Neuronal stem cell (in vitro differentiated cells): ENCODE data around the gene SLC38A8.
A peak's percentile ranks its signal among the peaks of the same experiment; 100 is the strongest.

ENCODE experiments used
- DNase-seq: peaks from one replicate; pipeline ENCODE4 v3.0.0-alpha.2; 2013; ENCODE audit warnings: low spot score
- H2AFZ ChIP-seq: one replicate; pipeline ENCODE4 v1.6.1; 2013; ENCODE audit warnings: mild to moderate bottlenecking, low read length, inconsistent platforms
- H2AK5ac ChIP-seq: 2 replicates; pipeline ENCODE4 v1.6.1; 2013; ENCODE audit warnings: low read depth, mild to moderate bottlenecking, inconsistent platforms, low read length, moderate library complexity, mixed read lengths
- H2BK120ac ChIP-seq: 2 replicates; pipeline ENCODE4 v1.6.1; 2013; ENCODE audit warnings: low read depth, mild to moderate bottlenecking, inconsistent platforms, low read length, moderate library complexity, mixed read lengths
- H2BK12ac ChIP-seq: one replicate; pipeline ENCODE4 v1.6.1; 2013; ENCODE audit warnings: low read length, inconsistent platforms
- H2BK15ac ChIP-seq: 2 replicates; pipeline ENCODE4 v1.6.1; 2013; ENCODE audit warnings: mild to moderate bottlenecking, low read length, inconsistent platforms, mixed read lengths
- H2BK5ac ChIP-seq: one replicate; pipeline ENCODE4 v1.6.1; 2013; ENCODE audit warnings: inconsistent platforms, mild to moderate bottlenecking, low read length, moderate library complexity
- H3K14ac ChIP-seq: one replicate; pipeline ENCODE4 v1.6.1; 2013; ENCODE audit warnings: low read length, inconsistent platforms
- H3K18ac ChIP-seq: 2 replicates; pipeline ENCODE4 v1.6.1; 2013; ENCODE audit warnings: low read length, inconsistent platforms
- H3K23ac ChIP-seq: 2 replicates; pipeline ENCODE4 v1.6.1; 2013; ENCODE audit warnings: low read depth, mild to moderate bottlenecking, mixed read lengths, low read length, inconsistent platforms; ENCODE audit not compliant: poor library complexity
- H3K27ac ChIP-seq: replicated peaks from 3 replicates; pipeline ENCODE4 v1.5.1; 2013; ENCODE audit warnings: low read length, inconsistent platforms
- H3K27me3 ChIP-seq, 3 experiments: 2 replicates each; pipeline ENCODE4 v1.6.1; 2013; ENCODE audit warnings: low read length in 3 of 3, mild to moderate bottlenecking in 2 of 3, inconsistent platforms in 1 of 3, low read depth in 1 of 3, mixed read lengths in 1 of 3, moderate library complexity in 1 of 3; ENCODE audit not compliant: control insufficient read depth in 3 of 3, insufficient read depth in 3 of 3
- H3K36me3 ChIP-seq, 2 donors: replicated peaks in 1 of 2; 2 replicates each; pipeline ENCODE4 v1.6.1; 2013; ENCODE audit warnings: low read length in 2 of 2; ENCODE audit not compliant: control insufficient read depth in 2 of 2, insufficient read depth in 2 of 2
- H3K4ac ChIP-seq: 2 replicates; pipeline ENCODE4 v1.6.1; 2013; ENCODE audit warnings: inconsistent platforms, mild to moderate bottlenecking, low read length, moderate library complexity
- H3K4me1 ChIP-seq, 2 donors: 1 replicate in 1 of 2; 2 replicates in 1 of 2; pipeline ENCODE4 v1.6.1; 2013; ENCODE audit warnings: low read length in 2 of 2, low read depth in 1 of 2; ENCODE audit not compliant: control insufficient read depth in 2 of 2, insufficient read depth in 1 of 2
- H3K4me2 ChIP-seq: one replicate; pipeline ENCODE4 v1.6.1; 2013; ENCODE audit warnings: mild to moderate bottlenecking, low read length, inconsistent platforms; ENCODE audit not compliant: insufficient read depth, poor library complexity, severe bottlenecking
- H3K4me3 ChIP-seq, 2 donors: 2 replicates each; pipeline ENCODE4 v1.5.1; 2013; ENCODE audit warnings: low read length in 2 of 2, mild to moderate bottlenecking in 2 of 2, inconsistent platforms in 1 of 2, moderate library complexity in 1 of 2
- H3K79me1 ChIP-seq: one replicate; pipeline ENCODE4 v1.6.1; 2013; ENCODE audit warnings: low read depth, mild to moderate bottlenecking, inconsistent platforms, low read length, moderate library complexity
- H3K9ac ChIP-seq: one replicate; pipeline ENCODE4 v1.6.1; 2013; ENCODE audit warnings: mild to moderate bottlenecking, low read depth, low read length, inconsistent platforms; ENCODE audit not compliant: poor library complexity
- H3K9me3 ChIP-seq, 2 donors: replicated peaks in 1 of 2; 2 replicates each; pipeline versions ENCODE3 to v1.6.1; 2013; ENCODE audit warnings: low read length in 2 of 2, mild to moderate bottlenecking in 2 of 2, inconsistent platforms in 1 of 2, low read depth in 1 of 2, mixed read lengths in 1 of 2, moderate library complexity in 1 of 2; ENCODE audit not compliant: control insufficient read depth in 2 of 2, insufficient read depth in 1 of 2
- H4K8ac ChIP-seq: one replicate; pipeline ENCODE4 v1.6.1; 2013; ENCODE audit warnings: low read depth, mild to moderate bottlenecking, inconsistent platforms, low read length, moderate library complexity
- H4K91ac ChIP-seq: one replicate; pipeline ENCODE4 v1.6.1; 2013; ENCODE audit warnings: low read length, low read depth, mild to moderate bottlenecking, inconsistent platforms; ENCODE audit not compliant: poor library complexity
- WGBS, 2 donors: extraction: QIAGEN DNeasy Blood & Tissue Kit; methylation state at CpG; one replicate each; pipeline ENCODE4 v1.1.7; 2013; ENCODE audit warnings: missing lambda C conversion rate in 2 of 2, mixed read lengths in 1 of 2; ENCODE audit not compliant: insufficient read length in 2 of 2, insufficient replicate concordance in 1 of 2; ENCODE audit errors: extremely low coverage in 2 of 2; 5-methylcytosine and 5-hydroxymethylcytosine counted together

The SLC38A8 gene

GRCh38 chr16:84026606-84027005 lies 16.0 kb downstream of the SLC38A8 start:
- WGBS, 2 donors = no CpG with 5 or more reads among the region's 10 CpGs
- H2AK5ac ChIP-seq = peak overlapping the region; percentile 3

DNA sequence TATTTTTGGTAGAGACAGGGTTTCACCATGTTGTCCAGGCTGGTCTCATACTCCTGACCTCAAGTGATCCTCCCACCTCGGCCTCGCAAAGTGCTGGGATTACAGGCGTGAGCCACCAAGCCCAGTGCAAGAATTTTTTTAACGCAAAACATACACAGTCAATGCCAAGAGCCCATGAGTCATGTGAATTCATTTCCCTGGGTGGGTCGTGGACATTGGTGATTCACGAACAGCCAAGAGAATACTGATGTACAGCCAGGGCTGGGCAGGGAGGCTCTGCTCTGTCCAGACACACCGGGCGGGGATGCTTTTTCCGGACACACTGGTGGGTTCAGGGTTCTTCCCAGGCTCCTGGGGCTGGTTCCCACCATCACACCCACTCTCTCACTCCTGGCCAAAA lies 17.7 kb downstream of the SLC38A8 start:
- Histone ChIP-seq H3K4ac (no peak overlapping the region), H2AK5ac (peak overlapping the region; percentile 93), H3K36me3 (no peaks in the 10 kb centered on the region), H3K9ac (no peak overlapping the region), H3K4me2 (no peak overlapping the region), H3K4me3 (no peak overlapping the region), H2BK5ac (peak overlapping the region; percentile 9), H3K4me1 (peaks cover 11 to 16% of the 10 kb centered on the region in 2 donors), H2BK12ac (peak overlapping the region; percentile 31), H4K91ac (no peak overlapping the region), H3K9me3 (peaks cover 7 to 25% of the 10 kb centered on the region in 2 donors), H2BK120ac (no peak overlapping the region), H2AFZ (no peak overlapping the region), H3K27me3 (no peaks in the 10 kb centered on the region), H2BK15ac (peak overlapping the region; percentile 84), H3K23ac (no peak overlapping the region), H4K8ac (no peak overlapping the region), H3K79me1 (no peaks in the 10 kb centered on the region), H3K27ac (no peak overlapping the region), H3K14ac (no peak overlapping the region), H3K18ac (peak overlapping the region; percentile 42)
- no CpG with 5 or more reads among the region's 9 CpGs for WGBS, 2 donors
- no peak for DNase-seq

More at GRCh38 chr16:84026606-84027005, 16.0 kb downstream of the SLC38A8 start:
- no peaks in the 10 kb centered on the region for H3K27me3 ChIP-seq
- no peak overlapping the region for H2BK15ac ChIP-seq
- no peak for DNase-seq
- no peaks in the 10 kb centered on the region for H3K79me1 ChIP-seq
- no peak overlapping the region for H3K27ac ChIP-seq
- no peak overlapping the region for H3K4me3 ChIP-seq
- H3K4ac ChIP-seq = no peak overlapping the region
- peak overlapping the region; percentile 5 for H3K18ac ChIP-seq
- H3K23ac ChIP-seq = no peak overlapping the region
- no peak overlapping the region for H2BK5ac ChIP-seq
- H3K14ac ChIP-seq = no peak overlapping the region
- H4K91ac ChIP-seq = no peak overlapping the region
- no peak overlapping the region for H2BK120ac ChIP-seq
- H3K4me2 ChIP-seq = no peak overlapping the region
- no peak overlapping the region for H2AFZ ChIP-seq
- H3K9ac ChIP-seq = no peak overlapping the region
- peaks cover 5 to 8% of the 10 kb centered on the region in 2 donors for H3K9me3 ChIP-seq
- H4K8ac ChIP-seq = no peak overlapping the region
- peaks cover 13 to 19% of the 10 kb centered on the region in 2 donors for H3K4me1 ChIP-seq
- no peak overlapping the region for H2BK12ac ChIP-seq
- no peaks in the 10 kb centered on the region for H3K36me3 ChIP-seq

GRCh38 chr16:84022644-84023043 lies 20.0 kb downstream of the SLC38A8 start:
- H3K27me3 ChIP-seq = no peaks in the 10 kb centered on the region

GRCh38 chr16:84021488-84021887 lies 21.1 kb downstream of the SLC38A8 start:
- Histone ChIP-seq H2AK5ac (no peak overlapping the region), H3K23ac (no peak overlapping the region), H4K8ac (no peak overlapping the region), H3K14ac (no peak overlapping the region), H2AFZ (no peak overlapping the region), H3K9ac (no peak overlapping the region), H2BK15ac (no peak overlapping the region), H2BK12ac (no peak overlapping the region), H3K79me1 (no peaks in the 10 kb centered on the region), H2BK120ac (no peak overlapping the region), H3K9me3 (peaks cover 12 to 39% of the 10 kb centered on the region in 2 donors), H3K27ac (no peak overlapping the region), H3K4me3 (no peak overlapping the region), H3K36me3 (no peaks in the 10 kb centered on the region), H4K91ac (no peak overlapping the region), H3K4me2 (no peak overlapping the region), H2BK5ac (no peak overlapping the region), H3K18ac (no peak overlapping the region), H3K27me3 (no peaks in the 10 kb centered on the region), H3K4me1 (peaks cover 2 to 7% of the 10 kb centered on the region in 2 donors), H3K4ac (no peak overlapping the region)
- no peak for DNase-seq
- WGBS, 2 donors = no CpG with 5 or more reads among the region's 5 CpGs

More at GRCh38 chr16:84022644-84023043, 20.0 kb downstream of the SLC38A8 start:
- no peak overlapping the region for H2BK5ac ChIP-seq
- H2BK15ac ChIP-seq = no peak overlapping the region
- peaks cover 10 to 39% of the 10 kb centered on the region in 2 donors for H3K9me3 ChIP-seq
- peaks cover 9 to 12% of the 10 kb centered on the region in 2 donors for H3K4me1 ChIP-seq
- H4K8ac ChIP-seq = no peak overlapping the region
- no peak overlapping the region for H3K4me2 ChIP-seq
- no peak overlapping the region for H3K4me3 ChIP-seq
- H2BK12ac ChIP-seq = no peak overlapping the region
- peak overlapping the region; percentile 9 for H2AFZ ChIP-seq
- no peaks in the 10 kb centered on the region for H3K36me3 ChIP-seq
- no peak overlapping the region for H3K9ac ChIP-seq
- no peak overlapping the region for H3K4ac ChIP-seq
- no peak overlapping the region for H3K23ac ChIP-seq
- DNase-seq = no peak
- peak overlapping the region; percentile 40 for H3K18ac ChIP-seq
- H3K79me1 ChIP-seq = no peaks in the 10 kb centered on the region
- no peak overlapping the region for H2AK5ac ChIP-seq
- H3K27ac ChIP-seq = no peak overlapping the region
- no peak overlapping the region for H4K91ac ChIP-seq
- no CpG with 5 or more reads among the region's 11 CpGs for WGBS, 2 donors
- no peak overlapping the region for H3K14ac ChIP-seq
- H2BK120ac ChIP-seq = no peak overlapping the region
